OCI-M2 (cell line): Measurements from ENCODE around the gene BNC2.

Experiments used
- DNase-seq: peaks from one replicate; lab custom pipeline; 2025; ENCODE audit not compliant: unreplicated experiment; lab: John Stamatoyannopoulos, UW

The BNC2 gene

DNA sequence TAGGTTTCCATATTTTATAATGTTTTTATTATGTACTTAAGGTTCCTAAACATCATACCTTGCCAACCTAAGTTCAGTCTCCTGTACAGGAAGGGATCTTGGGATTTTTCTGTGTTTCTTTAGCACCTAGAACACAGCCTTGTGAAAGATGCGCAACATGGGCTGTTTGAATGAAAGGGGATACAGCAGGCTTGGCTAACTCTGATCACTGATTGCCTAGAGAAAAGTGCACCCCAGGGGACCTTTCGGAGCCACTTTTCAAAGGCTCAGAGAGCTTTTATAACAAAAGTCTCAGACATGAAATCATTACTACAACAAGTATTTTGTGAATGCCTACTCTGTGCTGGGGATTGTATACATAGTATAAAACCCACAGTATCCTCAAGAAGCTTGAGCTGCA is 261.6 kb downstream of the BNC2 start:
- DNase-seq, result no peak

DNA sequence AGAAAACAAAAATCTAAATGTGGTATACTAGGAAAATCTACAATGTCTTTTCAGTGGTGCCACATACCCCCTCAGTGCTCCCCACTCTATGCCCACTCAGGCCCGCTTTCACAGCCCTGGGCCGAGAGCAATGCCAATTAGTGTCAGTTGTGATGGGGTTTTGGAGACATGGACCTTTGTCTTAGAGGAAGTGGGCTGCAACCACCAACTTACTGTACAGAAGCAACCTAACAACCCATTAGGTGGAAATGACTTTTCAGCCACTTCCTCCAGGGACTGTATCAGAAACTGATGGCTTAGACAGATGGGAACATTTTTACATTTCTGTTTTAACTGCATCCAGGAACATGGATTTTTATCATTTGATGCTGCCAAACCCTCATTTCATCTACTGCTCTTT is 268.0 kb downstream of the BNC2 start:
- DNase-seq, result no peak

DNA sequence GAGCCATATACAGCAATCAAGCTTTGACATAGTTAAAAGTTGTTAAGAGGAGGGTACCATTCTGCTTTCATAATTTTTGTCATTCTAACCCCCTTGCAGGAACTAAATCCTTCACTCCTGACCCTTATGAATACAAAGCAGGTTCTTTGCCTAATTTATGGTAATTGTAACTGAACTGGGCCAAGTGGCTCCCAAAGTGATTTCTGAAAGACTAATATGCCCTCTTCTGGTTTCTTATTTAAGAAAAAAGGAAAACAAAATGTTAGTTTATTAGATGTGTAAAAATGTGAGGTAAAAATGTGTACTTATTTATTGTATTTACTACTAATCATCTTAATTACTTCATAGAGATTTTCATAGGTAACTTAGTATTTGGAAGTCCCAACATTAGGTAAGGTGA is 268.5 kb downstream of the BNC2 start:
- DNase-seq, result no peak

DNA sequence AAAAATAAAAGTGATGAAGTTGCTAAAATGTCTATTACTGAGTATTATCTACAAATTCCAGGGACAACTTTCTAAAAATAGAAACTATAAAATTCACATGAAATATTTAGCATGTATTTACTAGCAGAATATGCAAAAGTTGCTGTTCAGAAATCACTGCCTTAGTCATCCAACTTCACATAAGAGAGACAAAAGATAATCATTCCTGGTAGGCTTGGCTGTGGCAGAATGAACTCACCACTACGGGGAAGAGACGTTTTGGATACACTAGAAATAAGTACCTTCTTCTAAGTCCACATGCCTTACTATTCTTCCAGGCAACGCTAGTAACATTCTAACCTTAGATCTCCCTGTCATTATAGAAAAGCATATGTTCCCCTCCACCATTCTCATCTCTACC is 272.2 kb downstream of the BNC2 start:
- DNase-seq, result no peak

DNA sequence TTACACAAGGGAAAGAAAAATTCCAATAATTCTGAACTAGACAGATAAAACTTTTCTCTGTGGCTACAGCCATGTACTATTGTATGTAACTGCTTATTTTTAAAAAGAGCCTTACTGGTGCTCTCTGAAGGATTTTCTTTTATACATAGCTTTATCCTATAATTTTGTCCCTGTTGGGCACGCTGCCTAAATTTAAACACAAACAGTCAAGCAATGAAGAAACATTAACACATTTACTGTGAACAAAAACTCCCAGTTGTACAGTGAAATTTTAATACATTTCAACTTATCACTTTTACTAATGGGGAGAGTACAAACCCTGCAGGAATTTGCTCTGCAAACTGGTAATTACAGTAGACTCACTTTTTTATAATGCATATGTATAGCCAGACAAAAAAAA is 273.3 kb downstream of the BNC2 start:
- DNase-seq, result no peak

DNA sequence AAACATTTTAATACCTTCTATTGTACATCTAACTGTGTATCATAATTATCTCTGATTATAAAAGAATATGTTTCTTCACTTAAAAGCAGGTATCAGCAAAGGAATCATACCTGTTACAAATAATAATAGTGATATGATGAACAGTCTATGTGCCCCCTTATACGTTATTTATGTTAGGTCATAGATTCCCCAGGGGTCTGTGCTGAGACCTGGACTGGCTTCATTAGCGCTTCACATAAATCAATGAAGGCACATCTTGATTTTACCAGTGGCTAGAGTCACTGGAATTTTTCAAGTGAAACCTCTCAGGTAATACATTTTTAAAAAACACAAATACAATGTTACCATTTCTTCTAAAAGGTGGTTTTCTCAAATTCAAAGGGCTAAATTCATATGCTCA is 275.2 kb downstream of the BNC2 start:
- DNase-seq, result no peak

DNA sequence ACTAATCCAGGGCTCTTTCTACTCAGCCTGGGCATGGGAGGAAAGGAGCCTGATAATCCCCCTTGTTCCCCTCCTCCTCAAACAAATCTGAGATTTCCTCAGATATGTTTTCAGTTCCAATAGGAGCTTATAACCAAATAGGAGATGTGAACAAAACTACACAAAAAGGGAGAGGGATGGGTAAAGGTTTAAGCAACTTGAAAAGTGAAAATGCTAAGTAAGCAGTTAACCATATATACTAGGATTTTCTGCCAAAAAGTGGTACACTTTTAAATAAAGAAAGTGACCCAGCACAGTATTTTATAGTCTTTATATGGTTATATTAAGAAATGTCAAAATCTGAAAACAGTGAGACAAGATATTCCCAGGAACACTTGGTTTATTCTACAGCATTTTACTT is 275.7 kb downstream of the BNC2 start:
- DNase-seq, result no peak

DNA sequence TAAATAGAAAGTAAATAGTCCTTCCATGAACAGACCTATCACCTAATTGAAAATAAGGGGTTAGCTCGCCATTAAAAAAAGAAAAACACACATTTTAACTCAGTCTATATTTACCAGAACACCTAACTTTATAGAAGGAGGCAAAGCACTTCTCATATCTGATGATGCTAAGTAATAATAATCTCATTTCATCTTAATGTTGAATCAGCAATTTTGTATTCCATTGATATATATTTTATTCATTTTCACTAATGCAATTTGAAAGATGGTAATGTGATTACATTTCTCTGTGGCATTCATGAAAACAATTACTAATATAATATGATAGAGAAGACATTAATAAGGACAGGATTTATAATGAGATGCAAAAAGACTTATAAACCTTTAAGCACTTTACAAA is 276.7 kb downstream of the BNC2 start:
- no peak for DNase-seq

DNA sequence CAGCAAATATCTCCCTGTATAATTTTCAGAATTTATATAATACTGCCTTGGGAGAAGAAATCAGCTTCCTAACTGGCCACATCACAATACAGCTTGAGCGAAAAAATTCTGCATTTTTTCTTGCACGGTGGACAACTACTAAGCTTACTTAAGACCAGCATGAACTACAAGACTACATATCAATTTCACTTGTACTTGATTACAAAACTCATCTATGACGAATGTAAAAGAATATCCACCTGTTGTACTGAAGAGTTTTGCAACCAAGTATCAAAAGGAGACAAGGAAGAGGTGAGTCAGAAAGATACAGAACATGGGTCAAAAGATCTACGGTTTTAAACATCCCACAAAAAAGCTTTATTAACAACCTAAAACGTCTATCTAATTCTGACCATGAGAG is 279.4 kb downstream of the BNC2 start:
- DNase-seq, result no peak

DNA sequence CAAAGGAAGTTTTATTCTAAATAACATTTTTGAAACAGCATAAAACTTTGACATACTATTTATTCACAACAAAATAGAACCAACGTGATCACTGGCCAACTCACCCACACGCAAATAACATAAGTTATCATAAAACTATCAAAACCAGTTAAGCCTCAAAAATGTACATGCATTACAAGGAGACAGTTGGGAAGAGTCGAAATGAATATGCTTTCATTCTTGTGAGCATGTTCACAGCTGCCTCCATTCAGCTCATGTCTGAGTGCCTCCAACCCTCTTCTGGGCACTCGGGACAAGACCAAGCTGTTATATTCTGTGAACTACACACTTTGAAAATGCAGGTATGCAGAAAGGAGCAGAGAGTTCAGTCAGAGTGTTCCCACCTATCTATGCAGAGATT is 284.9 kb downstream of the BNC2 start:
- no peak for DNase-seq

DNA sequence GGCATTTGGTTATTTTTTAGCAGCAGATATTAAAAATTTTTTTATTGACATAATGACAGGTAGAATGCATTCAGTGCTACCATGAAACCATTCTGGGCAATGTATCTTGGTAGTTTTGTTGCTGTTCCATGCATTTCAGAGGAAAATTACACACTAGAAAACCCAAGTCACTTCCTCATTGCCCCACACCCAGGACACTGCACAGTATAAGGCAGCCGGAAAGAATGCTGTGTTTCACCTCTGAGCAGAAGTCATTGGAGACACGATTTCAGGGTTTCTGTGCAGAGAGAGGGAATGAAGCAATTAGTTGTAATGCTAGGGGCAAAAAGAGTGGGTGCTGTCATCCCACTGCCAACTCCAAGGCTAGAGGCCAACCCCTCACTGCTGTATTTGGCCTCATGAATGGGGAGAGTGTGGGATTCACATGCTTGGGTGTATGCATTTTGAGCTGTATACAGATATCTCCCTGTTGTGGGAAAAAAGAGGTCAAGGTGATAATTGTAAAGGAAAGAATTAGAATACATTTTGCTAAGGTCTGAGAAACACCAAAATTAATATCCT is 290.5 kb downstream of the BNC2 start:
- DNase-seq, result no peak

DNA sequence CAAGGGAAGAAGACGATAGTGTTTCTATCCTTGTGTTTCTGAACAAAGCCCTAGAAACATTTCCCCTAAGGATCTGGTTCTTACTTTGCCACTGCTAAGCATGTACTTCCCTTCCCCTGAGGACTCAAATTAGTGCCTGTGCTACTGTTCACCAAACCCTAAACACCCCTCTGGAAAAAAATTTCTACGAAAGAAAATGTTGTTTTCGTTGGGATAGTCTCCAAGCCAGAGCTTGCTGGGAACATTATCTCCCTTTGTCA is 294.6 kb downstream of the BNC2 start:
- DNase-seq, result no peak

DNA sequence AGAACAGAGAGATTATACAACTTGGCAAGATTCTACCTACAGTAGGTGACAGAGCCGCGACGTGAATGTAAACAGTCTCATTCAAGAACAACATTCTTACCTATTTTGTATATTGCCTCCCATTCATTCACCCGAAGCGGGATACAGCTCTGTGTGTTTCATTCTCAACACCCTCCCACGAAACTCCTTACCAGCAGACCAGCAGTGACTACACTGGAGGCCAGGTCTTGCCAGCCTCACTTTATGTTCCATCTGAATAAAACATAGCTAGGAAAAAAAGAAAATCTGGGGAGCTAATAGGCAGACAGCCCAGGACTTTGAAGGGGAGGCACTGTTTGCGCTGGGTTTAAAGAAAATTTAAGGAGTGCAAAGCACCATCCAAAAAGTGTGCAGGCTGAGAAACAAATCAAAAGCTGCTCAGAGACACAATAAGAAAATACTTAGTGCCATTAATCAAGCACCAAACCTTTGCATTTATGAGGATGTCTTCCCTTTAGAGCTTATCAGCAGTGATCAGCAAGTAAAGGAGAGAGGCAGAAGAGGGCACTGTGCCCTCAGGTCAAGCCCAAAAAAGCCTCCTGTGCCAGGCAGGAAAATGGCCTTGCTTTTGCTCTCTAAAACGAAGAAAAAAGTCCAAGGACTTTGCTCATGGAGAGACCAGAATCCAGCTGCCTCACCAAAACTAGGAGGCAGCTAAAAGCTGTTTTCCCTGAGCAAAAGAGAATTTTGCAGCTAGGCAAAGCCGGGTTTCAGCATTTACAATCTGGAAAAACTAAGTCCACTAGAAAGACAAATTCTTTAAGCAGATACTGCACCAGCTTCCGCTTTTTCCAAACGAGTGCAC is 295.1 kb downstream of the BNC2 start:
- DNase-seq, result no peak

DNA sequence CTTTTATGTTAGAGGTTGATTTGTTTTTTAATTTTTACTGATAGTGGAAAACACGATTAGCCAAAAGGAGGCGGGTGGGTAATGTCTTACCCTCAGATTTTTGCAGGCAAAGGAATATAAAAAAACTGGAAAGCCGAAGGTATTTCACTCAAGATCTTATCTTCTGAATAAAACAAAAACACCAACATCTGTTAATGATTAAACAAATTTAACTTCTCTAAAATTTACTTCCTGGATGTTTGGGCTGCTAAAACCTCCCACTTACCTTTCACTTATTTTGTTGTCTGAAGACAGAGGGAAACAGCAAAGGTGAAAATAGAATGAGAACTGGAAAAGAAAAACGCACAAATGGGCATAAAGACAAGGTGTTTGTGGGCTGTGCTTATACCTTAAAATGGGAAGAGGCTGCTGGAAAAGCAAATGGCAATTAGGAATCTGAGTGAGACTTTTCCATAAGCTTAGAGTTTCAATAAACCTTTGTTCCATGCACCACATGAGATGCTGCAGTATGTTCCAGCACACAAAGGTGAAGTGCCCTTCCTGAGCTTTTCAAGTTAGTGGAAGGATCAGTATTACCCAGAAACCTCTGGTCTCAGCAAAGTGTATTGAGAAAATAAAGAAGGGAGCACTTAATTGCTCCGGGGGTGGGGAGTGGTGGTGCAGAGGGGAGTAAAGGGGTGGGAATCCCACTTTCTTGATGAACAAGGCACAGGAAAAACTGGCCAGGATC is 298.3 kb downstream of the BNC2 start:
- DNase-seq, result no peak

DNA sequence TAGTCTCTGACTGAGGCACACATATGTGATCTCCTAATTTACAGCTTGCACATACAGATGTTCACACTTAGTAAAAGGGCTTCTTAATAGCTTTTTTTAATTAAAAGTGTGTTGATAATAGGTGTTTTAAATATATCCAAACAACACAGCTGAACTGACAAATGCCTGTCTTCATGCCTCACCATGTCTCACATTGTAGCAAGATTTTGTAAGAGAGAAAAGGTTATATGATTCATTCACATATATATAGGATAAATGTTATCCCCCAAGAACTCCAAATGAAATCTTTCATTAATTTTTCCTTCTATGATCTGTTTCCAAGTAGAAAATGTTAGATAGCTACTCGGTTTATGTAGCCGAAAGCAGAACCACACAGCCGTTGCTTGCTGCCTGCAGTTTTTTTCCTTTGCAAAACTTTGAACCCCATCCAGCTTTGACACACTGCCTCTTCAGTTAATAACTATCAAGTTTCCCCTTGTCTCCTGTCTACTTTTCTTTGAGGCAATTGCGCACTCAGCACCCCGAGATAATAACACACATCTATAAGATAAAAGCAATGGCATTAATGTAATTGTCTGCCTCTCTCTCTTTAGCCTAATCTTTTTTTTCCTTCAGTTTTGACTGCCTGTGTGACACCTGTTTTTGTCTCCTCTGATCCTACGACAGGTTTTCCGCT is 299.2 kb downstream of the BNC2 start:
- no peak for DNase-seq

DNA sequence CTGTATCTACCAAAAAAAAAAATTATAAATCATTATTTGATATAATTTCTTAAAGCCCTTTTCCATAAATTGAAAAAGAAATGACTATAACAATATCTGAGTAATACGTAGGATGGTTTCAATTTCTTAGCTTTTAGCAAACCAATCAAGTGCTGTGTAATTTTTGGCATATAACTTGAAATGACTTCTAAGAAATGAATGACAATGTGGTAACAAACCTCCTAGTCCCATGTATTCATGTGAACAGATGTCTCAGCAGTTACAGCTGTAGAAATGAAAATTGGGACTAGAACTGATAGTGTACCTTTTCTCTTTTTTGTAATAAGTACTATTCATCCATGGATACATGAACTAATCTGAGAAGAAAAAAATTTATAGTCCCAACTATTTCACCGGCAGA is 307.0 kb downstream of the BNC2 start:
- DNase-seq, result no peak

DNA sequence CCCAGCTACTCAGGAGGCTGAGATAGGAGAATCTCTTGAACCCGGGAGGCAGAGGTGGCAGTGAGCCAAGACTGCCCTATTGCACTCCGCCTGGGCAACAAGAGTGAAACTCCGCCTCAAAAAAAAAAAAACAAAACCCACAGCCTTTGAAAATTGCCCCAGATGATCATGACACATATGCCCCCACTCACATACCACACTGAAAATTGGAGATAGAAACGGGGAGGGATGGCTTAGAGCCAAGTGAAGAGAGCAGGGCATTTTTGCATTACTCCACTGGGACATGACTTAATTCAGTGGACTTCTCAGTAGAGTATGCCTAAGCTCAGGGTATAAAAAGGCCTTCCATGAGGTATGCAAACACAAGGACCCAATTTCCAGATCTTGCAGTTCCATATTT is 309.3 kb downstream of the BNC2 start:
- DNase-seq, result no peak

DNA sequence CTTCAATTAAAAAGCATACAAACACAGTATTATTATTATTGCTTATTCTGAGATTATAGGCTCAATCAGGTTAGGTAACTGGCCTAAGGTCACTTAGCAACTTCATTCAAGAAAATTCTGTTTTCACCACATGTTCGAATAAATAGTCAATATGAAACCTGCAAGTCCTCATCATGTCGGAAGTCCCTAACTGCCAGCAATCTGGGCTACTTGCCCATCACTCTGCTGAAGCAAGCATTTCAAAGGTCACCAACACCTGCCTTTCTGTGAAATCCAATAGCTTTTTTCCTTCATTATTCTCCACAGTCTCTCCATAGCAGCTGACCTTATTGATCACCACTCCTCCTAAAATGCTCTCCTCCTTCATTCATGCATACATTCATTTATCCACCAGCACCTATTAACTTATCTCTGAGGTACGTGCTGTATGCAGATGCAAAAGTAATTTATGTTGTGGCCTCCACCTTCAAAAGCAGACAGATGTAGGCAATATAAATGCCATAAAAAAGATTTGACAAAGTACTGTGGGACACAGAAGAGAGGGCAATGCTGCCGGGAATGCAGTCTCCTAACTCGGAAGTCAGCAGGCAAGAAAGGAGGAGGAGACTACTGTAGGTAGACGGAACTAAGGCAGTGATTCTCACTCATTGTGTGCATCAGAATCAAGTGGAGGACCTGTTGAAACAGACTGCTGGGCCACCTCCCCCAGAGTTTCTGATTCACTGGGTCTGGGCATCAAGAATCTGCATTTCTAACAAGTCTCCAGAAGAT is 310.9 kb downstream of the BNC2 start:
- no peak for DNase-seq

DNA sequence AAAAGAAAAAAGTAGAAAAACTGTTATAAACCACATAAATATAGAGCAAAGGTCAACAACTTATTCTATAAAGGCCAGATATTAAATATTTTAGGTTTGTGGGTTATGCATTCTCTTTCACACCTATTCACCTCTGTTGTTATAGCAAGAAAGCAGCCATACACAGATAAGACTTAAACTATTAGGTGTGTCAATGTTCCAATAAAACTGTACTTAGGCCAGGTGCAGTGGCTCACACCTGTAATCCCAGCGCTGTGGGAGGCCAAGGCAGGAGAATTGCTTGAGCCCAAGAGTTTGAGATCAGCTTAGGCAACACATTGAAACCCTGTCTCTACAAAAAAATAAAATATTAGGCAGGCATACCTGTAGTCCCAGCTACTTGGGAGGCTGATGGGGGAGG is 314.7 kb downstream of the BNC2 start:
- no peak for DNase-seq

DNA sequence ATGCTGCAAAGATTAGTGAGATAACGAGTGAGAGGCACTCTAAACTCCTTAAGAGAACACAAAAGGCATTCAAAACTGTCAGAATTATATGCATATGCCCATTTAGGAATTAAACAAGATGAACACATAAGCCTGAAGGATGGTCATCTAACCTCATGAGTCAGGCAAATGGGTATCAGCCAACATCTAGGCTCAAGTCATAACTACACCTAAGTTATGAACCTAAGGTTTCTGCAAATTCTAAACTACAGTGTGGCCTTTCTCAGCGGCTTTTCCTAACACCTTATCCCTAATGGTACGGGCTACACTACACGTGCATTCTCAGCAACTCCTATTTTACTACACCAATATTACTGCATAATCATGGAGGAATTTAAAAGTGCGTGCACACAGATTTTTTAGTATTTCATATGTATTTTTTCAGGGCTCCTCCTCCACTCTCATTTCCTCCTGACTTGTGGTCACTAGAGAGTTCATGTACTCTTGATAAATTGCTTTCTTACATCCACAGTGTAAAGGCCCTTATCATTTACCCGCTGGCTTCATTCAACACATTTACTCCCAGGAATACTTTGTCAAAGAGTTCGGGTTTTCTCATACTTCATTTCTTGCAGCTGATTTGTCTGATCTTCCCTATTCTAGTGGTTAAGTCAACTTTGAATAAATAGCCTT is 316.5 kb downstream of the BNC2 start:
- no peak for DNase-seq

DNA sequence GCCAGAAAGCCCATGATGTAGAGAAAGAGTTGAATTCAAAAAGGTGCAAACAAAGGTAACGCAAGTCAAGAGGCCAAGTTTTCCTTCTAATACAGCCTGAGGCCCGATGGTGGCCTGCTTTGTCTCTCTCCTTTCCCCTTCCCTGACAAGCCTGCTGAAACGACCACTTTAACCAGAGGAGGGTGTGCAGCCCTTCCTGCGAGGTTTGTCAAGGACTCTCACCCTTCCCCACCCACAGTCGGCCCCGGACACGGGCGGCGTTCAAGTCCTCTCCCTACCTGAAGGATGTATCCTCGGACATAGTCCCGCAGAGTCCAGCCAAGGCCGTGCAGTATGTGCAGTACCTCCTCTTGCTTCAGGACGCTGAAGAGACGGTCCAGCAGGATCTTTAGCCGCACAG is 318.2 kb downstream of the BNC2 start:
- DNase-seq, result no peak
